HCT116 (cell line): ENCODE results near the gene NIBAN1. TPM values are rescaled to one million over a fixed set of nuclear protein-coding genes. Genes with fewer than 3 reads are reported as not detected.
"Not testable (repeated sequence)": the region's sequence is repeated elsewhere in the genome, so short reads cannot be mapped to it uniquely, and the experiment has no call there.

Experiments used
- ATAC-seq: fragments of 200-7000 bp; cut with Tn5 transposase; 2 replicates; pipeline ENCODE4 v1.9.1; 2020; ENCODE audit warnings: mild to moderate bottlenecking, moderate library complexity
- BruUV-seq: library from RNA; stranded (reverse); fragments of 400-500 nt; replicated peaks from 2 replicates; lab custom pipeline; 2021; lab: Mats Ljungman, UMichigan
- CTCF ChIA-PET: fragments of 300-600 bp; sonication (Branson Sonifier 250); formaldehyde crosslinking; loops from one replicate; lab custom pipeline; 2021; ENCODE audit warnings: antibody characterized with exemption; lab: Charles Lee
- POLR2A ChIA-PET: fragments of 300-600, 350-600 bp; sonication (Branson Sonifier 250); formaldehyde crosslinking; loops from one replicate; lab custom pipeline; 2021; ENCODE audit warnings: antibody characterized with exemption; lab: Charles Lee
- RAD21 ChIA-PET, 2 experiments: fragments of 300-600 bp; sonication (Branson Sonifier 250); formaldehyde crosslinking; loops; one replicate each; lab custom pipeline; 2023; ENCODE audit warnings: low total read pairs in 2 of 2; ENCODE audit not compliant: uncharacterized antibody in 2 of 2, unreplicated experiment in 2 of 2, low non-redundant PET in 1 of 2; lab: Charles Lee
- DNase-seq: peaks from one replicate; pipeline ENCODE4 v3.0.0-alpha.2; 2010; ENCODE audit warnings: low read depth, low spot score
- H2AFZ ChIP-seq: fragments of 200-600 bp; shearing (Covaris generic), sonication (generic); 2 replicates; pipeline ENCODE4 v1.6.1; 2017; ENCODE audit warnings: low read depth, mixed run types, mixed read lengths, antibody characterized with exemption, low read length; ENCODE audit not compliant: poor library complexity, severe bottlenecking
- H3K27ac ChIP-seq: 2 replicates; pipeline ENCODE4 v1.5.1; 2012; ENCODE audit warnings: low read depth, low read length
- H3K27me3 ChIP-seq: fragments of 200-600 bp; sonication (generic); 2 replicates; pipeline ENCODE4 v1.6.1; 2016; ENCODE audit warnings: mixed run types, low read length, mixed read lengths; ENCODE audit not compliant: insufficient read depth
- H3K36me3 ChIP-seq, 2 experiments: fragments of 200-500 bp in 1 of 2; fragments of 200-600 bp in 1 of 2; sonication (Bioruptor generic) in 1 of 2; sonication (generic) in 1 of 2; 2 replicates each; pipeline versions ENCODE4 v1.5.1 to v1.6.1; 2014 to 2016; ENCODE audit warnings: low read length in 2 of 2, inconsistent platforms in 1 of 2, mixed read lengths in 1 of 2, mixed run types in 1 of 2; ENCODE audit not compliant: insufficient read depth in 2 of 2, control insufficient read depth in 1 of 2
- H3K4me1 ChIP-seq, 2 experiments: fragments of 200-600 bp in 1 of 2; sonication (generic) in 1 of 2; 2 replicates each; pipeline versions ENCODE4 v1.5.1 to v1.6.1; 2012 to 2017; ENCODE audit warnings: low read length in 2 of 2, inconsistent platforms in 1 of 2, mild to moderate bottlenecking in 1 of 2, mixed read lengths in 1 of 2, mixed run types in 1 of 2, moderate library complexity in 1 of 2; ENCODE audit not compliant: insufficient read depth in 2 of 2, control insufficient read depth in 1 of 2
- H3K4me2 ChIP-seq: fragments of 200-600 bp; sonication (generic); 2 replicates; pipeline ENCODE4 v1.6.1; 2017; ENCODE audit warnings: mixed run types, low read length, mixed read lengths
- H3K4me3 ChIP-seq, 2 experiments: fragments of 200-600 bp in 1 of 2; sonication (generic) in 1 of 2; replicated peaks in 1 of 2; 2 replicates each; pipeline ENCODE4 v1.5.1; 2011 to 2016; ENCODE audit warnings: low read length in 2 of 2, control low read depth in 1 of 2, low read depth in 1 of 2, mild to moderate bottlenecking in 1 of 2, mixed read lengths in 1 of 2, mixed run types in 1 of 2
- H3K79me2 ChIP-seq: fragments of 200-600 bp; sonication (generic); 2 replicates; pipeline ENCODE4 v1.6.1; 2017; ENCODE audit warnings: mild to moderate bottlenecking, mixed run types, low read length, moderate library complexity, mixed read lengths; ENCODE audit not compliant: insufficient read depth
- H3K9ac ChIP-seq: fragments of 200-600 bp; sonication (generic); 2 replicates; pipeline ENCODE4 v1.6.1; 2016; ENCODE audit warnings: low read length, mixed read lengths
- H3K9me2 ChIP-seq: fragments of 200-600 bp; sonication (generic), shearing (Covaris generic); 2 replicates; pipeline ENCODE4 v1.6.1; 2017; ENCODE audit warnings: mixed run types, mild to moderate bottlenecking, moderate library complexity; ENCODE audit not compliant: insufficient read depth
- H3K9me3 ChIP-seq, 2 experiments: fragments of 200-500 bp in 1 of 2; fragments of 200-600 bp in 1 of 2; sonication (Bioruptor generic) in 1 of 2; sonication (generic) in 1 of 2; 2 replicates each; pipeline ENCODE4 v1.6.1; 2014 to 2017; ENCODE audit warnings: low read length in 2 of 2, mixed read lengths in 2 of 2, inconsistent platforms in 1 of 2, low read depth in 1 of 2, mild to moderate bottlenecking in 1 of 2, mixed run types in 1 of 2, moderate library complexity in 1 of 2; ENCODE audit not compliant: control insufficient read depth in 1 of 2, insufficient read depth in 1 of 2
- H4K20me1 ChIP-seq: fragments of 200-600 bp; sonication (generic), shearing (Covaris generic); 2 replicates; pipeline ENCODE4 v1.6.1; 2017; ENCODE audit warnings: mixed run types, mild to moderate bottlenecking, moderate library complexity; ENCODE audit not compliant: insufficient read depth
- EGR1 ChIP-seq: IDR thresholded peaks from 2 replicates; pipeline ENCODE4 v1.6.1; 2012; ENCODE audit warnings: low read depth
- ELF1 ChIP-seq: IDR thresholded peaks from 2 replicates; pipeline ENCODE4 v1.6.1; 2012; ENCODE audit warnings: low read depth, borderline replicate concordance
- EZH2phosphoT487 ChIP-seq: fragments of 200-600 bp; IDR thresholded peaks from 2 replicates; pipeline ENCODE4 v1.6.1; 2018; ENCODE audit warnings: antibody characterized with exemption, borderline replicate concordance
- MAX ChIP-seq: IDR thresholded peaks from 2 replicates; pipeline ENCODE4 v1.6.1; 2012
- POLR2AphosphoS5 ChIP-seq: IDR thresholded peaks from 2 replicates; pipeline ENCODE4 v1.6.1; 2011; ENCODE audit warnings: mild to moderate bottlenecking, low read depth, low read length, moderate library complexity
- YY1 ChIP-seq: IDR thresholded peaks from 2 replicates; pipeline ENCODE4 v1.6.1; 2011; ENCODE audit warnings: low read length, low read depth, moderate library complexity, mild to moderate bottlenecking; ENCODE audit not compliant: insufficient replicate concordance; ENCODE audit errors: extremely low read depth
- intact Hi-C: fragments of 100-400 bp; cut with micrococcal nuclease; formaldehyde crosslinking; loops from 2 replicates; pipeline ENCODE4 v1.10.0; 2022
- total RNA-seq: library from RNA; stranded (reverse); gene quantifications from one replicate; pipeline ENCODE4 v1.2.1, GENCODE V29; 2021; ENCODE audit not compliant: unreplicated experiment

NIBAN1 gene
- total RNA-seq, 1 experiment from 2014 or later: 10.3 TPM

GRCh38 chr1:184957901-184958300 is 16.4 kb downstream of the NIBAN1 start:
- CTCF ChIA-PET: not testable (repeated sequence)

GRCh38 chr1:184956999-184957700 is 17.2 kb downstream of the NIBAN1 start:
- Histone ChIP-seq H3K4me1 (peaks cover 0 to 3% of the 10 kb centered on the region in 2 experiments; a peak in 1 of 4 replicates), H4K20me1 (no peaks in the 10 kb centered on the region), H2AFZ (no peak overlapping the region), H3K4me2 (no peak overlapping the region), H3K27ac (no peak overlapping the region), H3K36me3 (no peaks in the 10 kb centered on the region), H3K9me3 (no peaks in the 10 kb centered on the region), H3K9ac (no peak overlapping the region), H3K9me2 (no peaks in the 10 kb centered on the region), H3K4me3 (no peak overlapping the region), H3K27me3 (no peaks in the 10 kb centered on the region), H3K79me2 (no peaks in the 10 kb centered on the region)
- BruUV-seq: no TSS peak
- ChIA-PET RAD21 (no interaction called here), POLR2A (no interaction called here), CTCF (no interaction called here)
- intact Hi-C loops: no loop called here
- no peak for ATAC-seq
- TF ChIP-seq YY1 (no peak), POLR2AphosphoS5 (no peak), ELF1 (no peak), EZH2phosphoT487 (no peak), EGR1 (no peak), MAX (no peak)
- DNase-seq: no peak

More at GRCh38 chr1:184957901-184958300, 16.4 kb downstream of the NIBAN1 start:
- DNase-seq, H3K79me2 ChIP-seq, H3K4me2 ChIP-seq, H3K4me1 ChIP-seq, H3K27me3 ChIP-seq, H3K27ac ChIP-seq, POLR2A ChIA-PET, H2AFZ ChIP-seq, ATAC-seq, intact Hi-C loops, H4K20me1 ChIP-seq, H3K9ac ChIP-seq, H3K36me3 ChIP-seq, H3K9me2 ChIP-seq, BruUV-seq, H3K4me3 ChIP-seq, H3K9me3 ChIP-seq: not testable (repeated sequence)
- RAD21 ChIA-PET: interaction anchor here in 1 of 2 experiments (0.6 kb wide), 1 partner anchor 606 kb away, joined by 3 read pairs; no protein-coding TSS in a partner anchor
